SK-N-SH treated with all-trans-retinoic acid at 6 μM for 48 hours (cell line): Measurements from ENCODE around the gene POMGNT1.

Experiments
- ARNTL ChIP-seq: fragments of 450-650 bp; formaldehyde crosslinking; IDR thresholded peaks from 2 replicates; pipeline ENCODE4 v1.5.0; 2020; ENCODE audit warnings: low read depth, mild to moderate bottlenecking, moderate library complexity, borderline replicate concordance
- CREB5 ChIP-seq: fragments of 250-450 bp; sonication (Bioruptor Pico); IDR thresholded peaks from 2 replicates; pipeline ENCODE4 v1.5.1; 2020; ENCODE audit warnings: low read depth, mild to moderate bottlenecking, moderate library complexity
- ESRRG ChIP-seq: fragments of 250-450 bp; sonication (Bioruptor Pico); IDR thresholded peaks from 2 replicates; pipeline ENCODE4 v1.6.1; 2021; ENCODE audit warnings: mild to moderate bottlenecking
- ISL1 ChIP-seq: fragments of 250-450 bp; sonication (Bioruptor Pico); IDR thresholded peaks from 2 replicates; pipeline ENCODE4 v2.1.2; 2022; ENCODE audit warnings: mild to moderate bottlenecking, moderate library complexity
- OSR1 ChIP-seq: fragments of 250-450 bp; sonication (Bioruptor Pico); IDR thresholded peaks from 2 replicates; pipeline ENCODE4 v1.8.0; 2022; ENCODE audit warnings: moderate library complexity, mild to moderate bottlenecking, inconsistent platforms
- PATZ1 ChIP-seq: fragments of 250-450 bp; sonication (Bioruptor Pico); IDR thresholded peaks from 2 replicates; pipeline ENCODE4 v1.8.0; 2020; ENCODE audit warnings: mild to moderate bottlenecking, moderate library complexity, borderline replicate concordance
- POU6F1 ChIP-seq: fragments of 250-450 bp; sonication (Bioruptor Pico); IDR thresholded peaks from 2 replicates; pipeline ENCODE4 v1.8.0; 2021; ENCODE audit warnings: low read depth, mild to moderate bottlenecking, moderate library complexity, borderline replicate concordance
- PPARA ChIP-seq: fragments of 250-450 bp; sonication (Bioruptor Pico); IDR thresholded peaks from 2 replicates; pipeline ENCODE4 v1.5.0; 2020; ENCODE audit warnings: mild to moderate bottlenecking, borderline replicate concordance
- RARB ChIP-seq: fragments of 250-450 bp; sonication (Bioruptor Pico); IDR thresholded peaks from 2 replicates; pipeline ENCODE4 v1.8.0; 2021; ENCODE audit warnings: mild to moderate bottlenecking, moderate library complexity
- TCF4 ChIP-seq: fragments of 250-450 bp; sonication (Bioruptor Pico); IDR thresholded peaks from 2 replicates; pipeline ENCODE4 v1.8.0; 2021; ENCODE audit warnings: mild to moderate bottlenecking, moderate library complexity, borderline replicate concordance
- TOX ChIP-seq: fragments of 250-450 bp; sonication (Bioruptor Pico); IDR thresholded peaks from 2 replicates; pipeline ENCODE4 v1.8.0; 2021; ENCODE audit warnings: mild to moderate bottlenecking, moderate library complexity, borderline replicate concordance
- ZFP3 ChIP-seq: fragments of 250-450 bp; sonication (Bioruptor Pico); IDR thresholded peaks from 2 replicates; pipeline ENCODE4 v1.5.0; 2020; ENCODE audit warnings: mild to moderate bottlenecking, moderate library complexity
- ZNF70 ChIP-seq: fragments of 450-650 bp; formaldehyde crosslinking; IDR thresholded peaks from 2 replicates; pipeline ENCODE4 v1.5.0; 2020; ENCODE audit warnings: mild to moderate bottlenecking, moderate library complexity

- TF ChIP-seq TCF4 (CRISPR knock-in tag), result no peak
- TF ChIP-seq PATZ1 (CRISPR knock-in tag), result no peak
- TF ChIP-seq ARNTL (CRISPR knock-in tag), result no peak
- TF ChIP-seq ZNF70, result no peak
- TF ChIP-seq POU6F1 (CRISPR knock-in tag), result no peak
- TF ChIP-seq RARB, result no peak
- TF ChIP-seq OSR1 (CRISPR knock-in tag), result no peak
- no peak for TF ChIP-seq PPARA
- no peak for TF ChIP-seq ZFP3 (CRISPR knock-in tag)
- no peak for TF ChIP-seq ESRRG (CRISPR knock-in tag)
- TF ChIP-seq CREB5 (CRISPR knock-in tag), result no peak
- TF ChIP-seq ISL1 (CRISPR knock-in tag), result no peak
- TF ChIP-seq TOX (CRISPR knock-in tag), result no peak
These were observed 25.3 kb upstream of the POMGNT1 start for GRCh38 chr1:46223472-46223943.
